NB4 (cell line): ENCODE results near the gene CNNM1.

ENCODE experiments used
- DNase-seq: peaks from one replicate; pipeline ENCODE4 v3.0.0; 2010; ENCODE audit warnings: low read depth
- H3K4me3 ChIP-seq: one replicate; pipeline ENCODE4 v1.5.1; 2011; ENCODE audit warnings: mild to moderate bottlenecking, low read depth, low read length, moderate library complexity
- MYC ChIP-seq: IDR thresholded peaks from 2 replicates; pipeline ENCODE4 v1.6.1; 2011; ENCODE audit warnings: low read depth, low read length
- POLR2A ChIP-seq: IDR thresholded peaks from 2 replicates; pipeline ENCODE4 v1.6.1; 2011; ENCODE audit warnings: mild to moderate bottlenecking; ENCODE audit not compliant: insufficient read length; ENCODE audit errors: extremely low read depth
- TF ChIP-seq, protein P1 (sequence below): IDR thresholded peaks from 2 replicates; pipeline ENCODE4 v1.6.1; 2011; ENCODE audit warnings: low read depth, low read length
- TF ChIP-seq, protein P2 (sequence below): IDR thresholded peaks from one replicate; pipeline ENCODE4 v1.5.1; 2012; ENCODE audit warnings: low read depth, low read length

Gene CNNM1

DNA sequence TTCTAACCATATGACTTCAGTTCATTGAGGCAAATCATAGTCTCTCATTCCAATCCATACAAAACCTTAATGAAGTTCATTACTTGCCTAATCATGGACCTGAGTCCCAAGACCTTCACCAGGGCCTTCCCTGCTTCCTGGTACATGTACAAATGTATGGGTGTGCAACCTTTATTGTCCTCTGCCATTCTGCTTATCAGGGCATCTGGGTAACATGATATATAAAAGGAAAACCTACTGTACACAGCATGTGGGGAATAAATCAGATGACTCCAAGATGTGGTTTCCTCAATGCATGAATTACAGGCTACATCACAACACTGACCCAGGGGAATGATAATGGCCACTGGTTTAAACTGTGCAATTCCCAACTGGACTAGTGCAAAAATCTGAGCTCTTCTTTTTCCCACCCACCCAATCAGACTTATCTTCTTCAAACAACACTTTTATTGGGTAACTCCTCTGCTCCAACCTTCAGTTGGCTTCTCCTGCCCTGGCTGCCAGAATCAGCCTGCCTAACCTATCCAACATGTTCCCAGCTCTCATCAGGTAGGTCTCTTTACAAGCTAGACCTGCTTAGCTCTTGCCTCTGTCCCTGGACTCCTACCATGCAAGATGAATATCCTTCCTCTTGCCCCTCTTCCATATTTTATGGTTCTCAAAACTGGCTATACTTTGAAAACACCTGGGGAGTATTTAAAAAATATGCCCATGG lies 89.9 kb downstream of the CNNM1 start:
- TF ChIP-seq, protein P1, sequence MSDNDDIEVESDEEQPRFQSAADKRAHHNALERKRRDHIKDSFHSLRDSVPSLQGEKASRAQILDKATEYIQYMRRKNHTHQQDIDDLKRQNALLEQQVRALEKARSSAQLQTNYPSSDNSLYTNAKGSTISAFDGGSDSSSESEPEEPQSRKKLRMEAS, result no peak
- TF ChIP-seq MYC (no peak), POLR2A (no peak)
- TF ChIP-seq, protein P2, sequence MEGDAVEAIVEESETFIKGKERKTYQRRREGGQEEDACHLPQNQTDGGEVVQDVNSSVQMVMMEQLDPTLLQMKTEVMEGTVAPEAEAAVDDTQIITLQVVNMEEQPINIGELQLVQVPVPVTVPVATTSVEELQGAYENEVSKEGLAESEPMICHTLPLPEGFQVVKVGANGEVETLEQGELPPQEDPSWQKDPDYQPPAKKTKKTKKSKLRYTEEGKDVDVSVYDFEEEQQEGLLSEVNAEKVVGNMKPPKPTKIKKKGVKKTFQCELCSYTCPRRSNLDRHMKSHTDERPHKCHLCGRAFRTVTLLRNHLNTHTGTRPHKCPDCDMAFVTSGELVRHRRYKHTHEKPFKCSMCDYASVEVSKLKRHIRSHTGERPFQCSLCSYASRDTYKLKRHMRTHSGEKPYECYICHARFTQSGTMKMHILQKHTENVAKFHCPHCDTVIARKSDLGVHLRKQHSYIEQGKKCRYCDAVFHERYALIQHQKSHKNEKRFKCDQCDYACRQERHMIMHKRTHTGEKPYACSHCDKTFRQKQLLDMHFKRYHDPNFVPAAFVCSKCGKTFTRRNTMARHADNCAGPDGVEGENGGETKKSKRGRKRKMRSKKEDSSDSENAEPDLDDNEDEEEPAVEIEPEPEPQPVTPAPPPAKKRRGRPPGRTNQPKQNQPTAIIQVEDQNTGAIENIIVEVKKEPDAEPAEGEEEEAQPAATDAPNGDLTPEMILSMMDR, result no peak
- DNase-seq, result no peak

DNA sequence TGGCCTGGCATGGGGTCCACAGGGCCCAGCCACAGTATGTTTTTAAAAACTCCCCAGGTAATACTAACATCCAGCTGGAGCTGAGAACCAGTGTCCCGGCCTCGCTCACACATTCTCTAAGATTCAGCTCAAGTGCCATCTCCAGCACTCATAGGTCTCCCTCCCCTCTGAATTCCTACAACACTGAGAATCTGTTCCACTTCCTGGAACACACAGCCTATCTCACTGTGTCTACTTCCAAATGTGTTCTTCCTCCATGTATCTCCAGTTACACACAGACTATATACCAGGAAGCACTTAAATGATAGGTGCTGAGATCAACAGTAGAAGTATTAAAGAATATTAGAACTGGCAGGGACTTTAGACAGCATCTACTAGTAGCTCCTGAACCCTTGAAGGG lies 90.5 kb downstream of the CNNM1 start:
- no peak overlapping the region for H3K4me3 ChIP-seq
- TF ChIP-seq, protein P1, result no peak
- TF ChIP-seq POLR2A, result no peak
- no peak for TF ChIP-seq MYC
- TF ChIP-seq, protein P2, result no peak

More for the DNA sequence above, 89.9 kb downstream of the CNNM1 start:
- H3K4me3 ChIP-seq, result no peak overlapping the region

DNA sequence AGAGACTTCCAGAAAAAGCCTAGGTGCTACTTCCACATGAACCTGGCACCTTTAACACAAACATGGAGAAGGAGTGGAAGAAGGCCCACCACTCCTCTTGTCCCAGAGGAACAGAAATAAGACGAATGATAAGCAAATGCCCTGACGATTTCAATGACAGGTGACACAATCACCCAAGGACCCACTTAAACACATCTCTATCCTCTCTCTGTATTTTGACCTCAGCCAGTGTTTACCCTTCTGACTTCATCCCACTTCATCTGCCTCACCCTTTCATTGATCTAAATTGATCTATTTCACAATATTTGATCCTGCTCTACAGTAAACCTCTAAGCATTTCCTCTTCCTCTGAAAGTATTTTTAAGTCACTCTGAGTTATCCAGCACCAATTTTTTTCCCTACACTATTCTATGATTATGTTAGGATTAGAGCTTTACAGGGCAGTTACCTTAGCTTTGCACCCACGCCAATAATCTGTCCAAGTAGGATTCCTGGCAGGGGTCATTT lies 92.1 kb downstream of the CNNM1 start:
- H3K4me3 ChIP-seq, result no peak overlapping the region
- no peak for DNase-seq
- TF ChIP-seq POLR2A (no peak), MYC (no peak)
- TF ChIP-seq, protein P2, result no peak
- TF ChIP-seq, protein P1, result no peak

More for the DNA sequence above, 90.5 kb downstream of the CNNM1 start:
- no peak for DNase-seq

DNA sequence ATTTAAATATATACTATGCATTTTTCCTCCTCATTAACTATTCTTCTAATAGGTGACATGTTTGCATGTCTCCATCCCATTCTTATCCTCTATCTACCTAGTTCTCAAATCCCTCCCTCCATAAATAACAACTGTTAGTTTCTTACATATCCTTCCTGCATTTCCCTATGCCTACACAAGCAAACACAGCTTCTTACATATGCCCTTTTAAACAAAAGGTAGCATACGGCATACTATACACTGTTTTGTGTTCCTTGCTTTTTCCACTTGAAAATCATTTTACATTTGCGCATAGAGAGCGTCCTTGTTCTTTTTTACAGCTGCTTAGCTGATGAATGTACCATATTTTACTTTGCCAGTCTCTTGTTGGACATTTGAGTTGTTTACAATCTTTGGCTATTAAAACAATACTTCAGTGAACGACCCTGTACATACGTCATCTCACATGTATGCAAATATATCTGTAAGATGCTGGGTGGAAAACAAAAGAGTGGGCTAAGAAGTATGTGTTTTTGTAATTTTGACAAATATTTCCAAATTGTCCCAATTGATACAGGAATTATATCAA lies 93.5 kb downstream of the CNNM1 start:
- no peak overlapping the region for H3K4me3 ChIP-seq
- TF ChIP-seq MYC (no peak), POLR2A (no peak)
- TF ChIP-seq, protein P1, result no peak
- TF ChIP-seq, protein P2, result no peak
- no peak for DNase-seq

DNA sequence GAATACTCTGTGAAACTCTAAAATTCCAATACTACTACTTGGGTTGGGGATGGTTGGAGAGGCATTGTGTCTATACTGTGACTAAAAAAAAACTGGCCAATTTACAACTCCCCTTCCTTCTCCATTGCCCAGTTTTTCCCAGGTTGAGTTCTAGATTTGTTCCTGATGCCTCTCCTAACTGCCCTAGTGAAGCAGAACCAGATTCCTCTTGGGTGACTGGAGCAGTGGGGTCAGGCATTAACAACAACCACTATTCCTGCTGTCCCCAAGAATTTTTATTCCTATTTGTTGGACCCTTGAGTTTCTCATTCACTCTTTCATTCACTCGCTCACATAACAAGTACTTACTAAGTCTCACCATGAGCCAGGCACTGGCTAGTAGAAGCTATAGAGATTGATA lies 95.5 kb downstream of the CNNM1 start:
- no peak overlapping the region for H3K4me3 ChIP-seq
- no peak for DNase-seq
- TF ChIP-seq POLR2A (no peak), MYC (no peak)
- TF ChIP-seq, protein P1, result no peak
- TF ChIP-seq, protein P2, result no peak
